BE2C (cell line): Measurements from ENCODE around the gene ZNF423.
A peak's percentile ranks its signal among the peaks of the same experiment; 100 is the strongest.

Experiments used
- DNase-seq: peaks from one replicate; pipeline ENCODE4 v3.0.0-alpha.2; 2020
- H3K27me3 ChIP-seq: fragments of 250-450 bp; sonication (Bioruptor Pico); 2 replicates; pipeline ENCODE4 v1.5.1; 2020; ENCODE audit warnings: mild to moderate bottlenecking
- H3K36me3 ChIP-seq: fragments of 250-450 bp; sonication (Bioruptor Pico); 2 replicates; pipeline ENCODE4 v1.5.1; 2020; ENCODE audit warnings: mild to moderate bottlenecking
- H3K4me1 ChIP-seq: fragments of 250-450 bp; sonication (Bioruptor Pico); 2 replicates; pipeline ENCODE4 v1.5.1; 2020
- H3K4me3 ChIP-seq: 2 replicates; pipeline ENCODE4 v1.5.1; 2011; ENCODE audit warnings: low read depth, low read length
- H3K9me3 ChIP-seq: fragments of 250-450 bp; sonication (Bioruptor Pico); 2 replicates; pipeline ENCODE4 v1.5.1; 2020
- CTCF ChIP-seq: IDR thresholded peaks from 2 replicates; pipeline ENCODE4 v1.5.1; 2012; ENCODE audit warnings: mild to moderate bottlenecking, low read depth, low read length

ZNF423 gene

GRCh38 chr16:49617710-49618330 is 238.1 kb downstream of the ZNF423 start:
- Histone ChIP-seq H3K36me3 (no peaks in the 10 kb centered on the region), H3K27me3 (no peaks in the 10 kb centered on the region), H3K4me3 (no peak overlapping the region), H3K9me3 (no peaks in the 10 kb centered on the region), H3K4me1 (peaks cover 32% of the 10 kb centered on the region)
- DNase-seq = no peak
- TF ChIP-seq CTCF = no peak

- H3K36me3 ChIP-seq = no peaks in the 10 kb centered on the region
- H3K9me3 ChIP-seq = no peaks in the 10 kb centered on the region
- H3K4me3 ChIP-seq = no peak overlapping the region
- TF ChIP-seq CTCF = no peak
- DNase-seq = no peak
- H3K4me1 ChIP-seq = peaks cover 32% of the 10 kb centered on the region
- no peaks in the 10 kb centered on the region for H3K27me3 ChIP-seq
Observed at GRCh38 chr16:49617016-49617629, 238.8 kb downstream of the ZNF423 start.

GRCh38 chr16:49615576-49615975 is 240.3 kb downstream of the ZNF423 start:
- H3K4me3 ChIP-seq = no peak overlapping the region
- H3K9me3 ChIP-seq = no peaks in the 10 kb centered on the region
- peaks cover 19% of the 10 kb centered on the region for H3K4me1 ChIP-seq
- no peak for DNase-seq
- no peaks in the 10 kb centered on the region for H3K36me3 ChIP-seq
- TF ChIP-seq CTCF = no peak
- no peaks in the 10 kb centered on the region for H3K27me3 ChIP-seq

- H3K4me3 ChIP-seq = no peak overlapping the region
- H3K27me3 ChIP-seq = no peaks in the 10 kb centered on the region
- no peaks in the 10 kb centered on the region for H3K36me3 ChIP-seq
- no peaks in the 10 kb centered on the region for H3K9me3 ChIP-seq
- DNase-seq = no peak
- no peak for TF ChIP-seq CTCF
- peaks cover 7% of the 10 kb centered on the region for H3K4me1 ChIP-seq
Observed at GRCh38 chr16:49610983-49611382, 244.9 kb downstream of the ZNF423 start.

- peaks cover 7% of the 10 kb centered on the region for H3K4me1 ChIP-seq
- no peaks in the 10 kb centered on the region for H3K36me3 ChIP-seq
- H3K27me3 ChIP-seq = no peaks in the 10 kb centered on the region
- peak; percentile 97 for TF ChIP-seq CTCF
- DNase-seq = peak; percentile 68
- no peaks in the 10 kb centered on the region for H3K9me3 ChIP-seq
- no peak overlapping the region for H3K4me3 ChIP-seq
Observed at GRCh38 chr16:49608779-49609178, 247.1 kb downstream of the ZNF423 start.

- Histone ChIP-seq H3K4me3 (no peak overlapping the region), H3K4me1 (peaks cover 7% of the 10 kb centered on the region), H3K9me3 (no peaks in the 10 kb centered on the region), H3K27me3 (no peaks in the 10 kb centered on the region), H3K36me3 (no peaks in the 10 kb centered on the region)
- DNase-seq = peak; percentile 40
- TF ChIP-seq CTCF = no peak
Observed at GRCh38 chr16:49608098-49608497, 247.8 kb downstream of the ZNF423 start.
